HG03060 (cell line): ENCODE data around the gene SEMA4F.
"Not testable (repeated sequence)": the region's sequence is repeated elsewhere in the genome, so short reads cannot be mapped to it uniquely, and the experiment has no call there.

Experiments
- ATAC-seq: cut with Tn5 transposase; IDR thresholded peaks from one replicate; pipeline ENCODE4 v1.9.1; 2021; ENCODE audit warnings: low read depth, moderate number of reproducible peaks; ENCODE audit not compliant: unreplicated experiment

SEMA4F gene, protein sequence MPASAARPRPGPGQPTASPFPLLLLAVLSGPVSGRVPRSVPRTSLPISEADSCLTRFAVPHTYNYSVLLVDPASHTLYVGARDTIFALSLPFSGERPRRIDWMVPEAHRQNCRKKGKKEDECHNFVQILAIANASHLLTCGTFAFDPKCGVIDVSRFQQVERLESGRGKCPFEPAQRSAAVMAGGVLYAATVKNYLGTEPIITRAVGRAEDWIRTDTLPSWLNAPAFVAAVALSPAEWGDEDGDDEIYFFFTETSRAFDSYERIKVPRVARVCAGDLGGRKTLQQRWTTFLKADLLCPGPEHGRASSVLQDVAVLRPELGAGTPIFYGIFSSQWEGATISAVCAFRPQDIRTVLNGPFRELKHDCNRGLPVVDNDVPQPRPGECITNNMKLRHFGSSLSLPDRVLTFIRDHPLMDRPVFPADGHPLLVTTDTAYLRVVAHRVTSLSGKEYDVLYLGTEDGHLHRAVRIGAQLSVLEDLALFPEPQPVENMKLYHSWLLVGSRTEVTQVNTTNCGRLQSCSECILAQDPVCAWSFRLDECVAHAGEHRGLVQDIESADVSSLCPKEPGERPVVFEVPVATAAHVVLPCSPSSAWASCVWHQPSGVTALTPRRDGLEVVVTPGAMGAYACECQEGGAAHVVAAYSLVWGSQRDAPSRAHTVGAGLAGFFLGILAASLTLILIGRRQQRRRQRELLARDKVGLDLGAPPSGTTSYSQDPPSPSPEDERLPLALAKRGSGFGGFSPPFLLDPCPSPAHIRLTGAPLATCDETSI

GRCh38 chr2:74653985-74654882, at the start of gene SEMA4F:
SEMA4F (plus strand) TSS chr2:74654247; CDS start chr2:74654377, 130 bp downstream.
- ATAC-seq = peak; percentile 97

GRCh38 chr2:74606927-74607326, 47.1 kb upstream of the SEMA4F start:
- ATAC-seq = no peak

DNA sequence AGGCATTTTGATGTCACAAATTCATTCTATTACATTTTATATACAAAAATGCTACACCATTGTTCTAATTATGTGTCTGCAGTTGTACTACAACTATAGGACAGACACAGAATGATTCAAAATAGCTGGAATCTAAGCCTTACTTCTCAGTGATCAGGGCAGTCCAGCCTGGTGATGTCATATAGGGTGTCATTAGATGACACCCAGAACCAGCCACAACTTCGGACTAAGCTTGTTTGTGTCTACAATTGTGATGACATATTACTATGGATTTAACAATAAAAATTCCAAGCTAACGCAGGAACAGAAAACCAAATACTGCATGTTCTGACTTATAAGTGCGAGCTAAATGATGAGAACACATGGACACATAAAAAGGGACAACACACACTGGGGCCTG, 36.9 kb upstream of the SEMA4F start:
- no peak for ATAC-seq

- ATAC-seq = no peak
Observed at GRCh38 chr2:74618410-74619083, 35.5 kb upstream of the SEMA4F start.

DNA sequence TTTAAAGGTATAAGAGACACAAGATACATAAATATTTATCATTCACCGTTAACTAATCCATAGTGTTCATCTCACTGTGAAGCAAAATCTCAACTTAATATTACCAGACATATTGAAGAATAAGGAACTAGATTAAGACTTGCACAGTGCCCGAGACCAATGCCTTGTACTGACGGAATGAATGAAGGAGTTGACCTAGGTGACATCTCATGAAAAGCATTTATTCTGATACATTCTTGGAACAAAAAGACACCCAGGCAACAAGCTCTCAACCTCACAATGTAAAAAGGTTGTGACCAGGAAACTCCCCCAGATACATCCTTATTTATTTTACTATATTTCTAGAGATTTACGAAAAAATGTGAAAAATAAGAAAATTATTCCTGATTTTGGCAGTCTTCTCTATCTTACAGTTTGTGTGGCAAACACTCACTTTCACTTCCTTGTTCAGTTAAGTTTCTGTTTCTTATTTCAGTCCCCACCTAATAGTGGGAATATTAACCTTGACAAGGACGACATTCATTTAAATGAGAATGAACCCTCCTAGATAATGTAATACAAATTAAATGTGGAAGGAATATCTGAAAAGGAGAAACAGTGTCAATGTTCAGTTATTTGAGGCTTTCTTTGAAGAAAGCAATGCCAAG, 34.3 kb upstream of the SEMA4F start:
- no peak for ATAC-seq

DNA sequence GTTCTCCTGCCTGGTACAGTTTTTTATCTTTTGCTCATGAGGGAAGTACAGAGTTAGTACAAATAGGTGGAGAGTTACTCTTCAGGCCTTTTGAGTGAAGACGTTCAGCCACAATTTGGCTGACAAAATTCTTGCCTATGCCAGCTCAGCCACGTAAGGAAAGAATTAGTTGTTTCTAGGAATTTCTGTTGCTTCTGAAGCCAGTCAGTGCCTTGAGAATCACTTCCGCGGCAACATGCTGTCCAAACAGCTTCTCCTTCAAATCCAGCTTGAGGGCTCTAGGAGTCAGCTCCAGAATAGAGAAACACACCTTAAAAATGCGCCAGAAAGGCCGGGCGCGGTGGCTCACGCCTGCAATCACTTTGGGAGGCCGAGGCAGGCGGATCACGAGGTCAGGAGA, 33.4 kb upstream of the SEMA4F start:
- no peak for ATAC-seq

- ATAC-seq = no peak
Observed at GRCh38 chr2:74625658-74626425, 28.2 kb upstream of the SEMA4F start.

DNA sequence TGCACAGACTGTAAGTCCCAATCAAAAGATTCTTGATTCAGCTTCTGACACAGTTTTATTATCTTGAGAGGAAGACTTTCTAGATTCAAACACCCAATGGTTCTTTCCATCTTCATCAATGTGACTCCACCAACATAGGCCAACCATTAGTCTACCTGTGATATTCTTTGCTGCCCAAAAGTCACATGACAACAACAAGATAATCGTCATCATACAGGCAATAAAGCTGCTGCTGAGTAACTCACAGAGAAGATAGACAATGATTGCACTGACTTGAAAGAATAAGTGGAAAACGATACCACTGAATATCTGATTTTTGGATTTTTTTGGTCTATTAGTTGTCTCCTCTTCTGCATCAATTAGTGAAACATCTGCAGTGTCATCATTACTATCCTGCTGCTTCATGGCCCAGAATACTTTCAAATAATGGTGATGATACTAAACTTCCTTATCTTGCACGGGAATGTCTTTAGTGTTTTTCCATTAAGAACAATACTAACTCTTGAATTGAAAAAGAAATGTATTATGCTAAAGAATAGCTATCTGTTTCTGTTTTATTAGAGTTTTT, 25.4 kb upstream of the SEMA4F start:
- ATAC-seq = no peak

DNA sequence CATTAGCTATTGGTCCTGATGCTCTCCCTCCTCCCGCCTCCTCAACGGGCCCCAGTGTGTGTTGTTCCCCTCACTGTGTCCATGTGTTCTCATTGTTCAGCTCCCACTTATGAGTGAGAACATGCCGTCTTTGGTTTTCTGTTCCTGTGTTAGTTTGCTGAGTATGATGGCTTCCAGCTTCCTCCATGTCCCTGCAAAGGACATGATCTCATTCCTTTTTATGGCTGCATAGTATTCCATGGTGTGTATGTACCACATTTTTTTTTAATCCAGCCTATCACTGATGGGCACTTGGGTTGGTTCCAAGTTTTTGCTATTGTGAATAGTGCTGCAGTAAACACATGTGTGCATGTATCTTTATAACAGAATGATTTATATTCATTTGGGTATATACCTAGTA, 23.6 kb upstream of the SEMA4F start:
- not testable (repeated sequence) for ATAC-seq

GRCh38 chr2:74632209-74632938, 21.7 kb upstream of the SEMA4F start:
- no peak for ATAC-seq

DNA sequence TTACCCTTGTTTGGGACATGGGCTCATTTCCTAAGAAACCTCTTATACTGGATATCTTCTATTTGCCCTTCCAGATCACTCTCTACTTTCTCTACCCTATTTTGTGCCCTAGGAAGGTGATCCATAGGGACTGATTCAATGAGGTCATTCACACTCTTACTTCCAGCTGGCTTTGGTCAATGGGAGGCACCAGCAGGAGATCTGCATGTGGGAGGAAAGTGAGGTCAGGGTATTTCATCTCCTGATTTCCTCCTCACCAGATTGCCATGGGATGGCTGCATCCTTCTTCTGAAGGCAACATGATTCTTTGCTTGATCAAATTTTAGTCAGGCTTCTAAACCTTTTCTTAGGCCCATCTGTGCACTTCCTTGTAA, 21.1 kb upstream of the SEMA4F start:
- ATAC-seq = no peak

DNA sequence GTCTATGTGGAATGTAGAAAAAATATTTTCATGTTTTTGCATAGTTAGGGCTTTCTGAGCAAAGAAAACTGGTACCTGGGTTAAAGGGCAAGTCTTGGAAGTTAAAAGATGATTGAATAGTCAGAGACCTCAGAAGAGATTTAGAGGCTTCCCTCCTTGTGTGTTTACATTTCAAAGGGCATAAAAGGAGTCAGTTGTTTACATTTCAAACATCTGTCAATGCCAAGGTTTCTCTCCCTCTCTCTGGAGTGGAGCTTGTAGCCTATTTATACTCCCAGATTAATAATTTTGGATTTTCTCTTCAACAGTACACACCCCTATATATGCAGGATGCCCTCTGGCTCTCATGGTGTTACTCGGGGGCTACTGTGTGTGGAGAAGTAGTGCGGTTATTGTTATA, 14.5 kb upstream of the SEMA4F start:
- no peak for ATAC-seq

- ATAC-seq = no peak
Observed at GRCh38 chr2:74645344-74645743, 8.7 kb upstream of the SEMA4F start.

DNA sequence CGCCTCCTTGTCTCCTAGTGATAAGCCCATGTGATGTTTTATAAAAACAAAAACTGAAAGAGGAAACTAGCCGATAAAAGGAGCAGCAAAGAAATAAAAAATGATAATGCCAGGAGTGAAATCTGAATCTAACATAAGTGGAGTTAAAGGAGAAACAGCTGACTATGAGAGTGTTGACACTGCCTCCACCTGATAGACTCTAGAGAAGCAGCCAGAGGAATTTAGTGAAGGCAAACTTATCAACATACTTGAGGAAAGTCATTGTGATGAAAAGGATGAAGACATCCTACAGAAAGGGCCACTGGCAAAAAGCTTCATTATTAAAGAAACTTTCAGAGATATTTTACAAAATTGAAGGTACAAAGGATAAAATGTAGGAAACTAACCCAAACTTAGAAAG, 7.8 kb upstream of the SEMA4F start:
- no peak for ATAC-seq

- ATAC-seq = no peak
Observed at GRCh38 chr2:74646834-74647482, 7.1 kb upstream of the SEMA4F start.

DNA sequence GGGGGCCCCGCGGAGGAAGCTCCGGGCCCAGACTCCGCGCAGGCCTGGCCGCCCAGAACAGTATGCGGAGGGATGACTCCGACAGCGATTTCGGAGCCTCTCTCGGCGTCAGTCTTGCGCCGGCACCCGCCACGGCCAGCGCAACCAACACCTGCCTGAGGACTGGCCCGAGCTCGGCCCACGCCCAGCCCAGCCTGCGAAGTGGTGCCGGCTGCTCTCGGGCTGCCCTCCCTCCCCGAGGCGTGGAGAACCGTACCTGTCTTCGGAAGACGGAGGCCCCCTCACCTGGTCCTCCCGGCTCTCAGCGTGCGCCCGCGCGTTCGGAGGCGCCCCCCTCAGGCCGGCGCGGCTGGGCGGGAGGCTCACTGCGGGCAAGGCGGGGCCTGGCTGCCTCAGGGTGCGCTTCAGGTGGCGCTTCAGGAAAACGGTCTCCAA, 6.0 kb upstream of the SEMA4F start, which contains the start of gene M1AP:
TSS of gene M1AP (minus strand) at position 322 of the 435 bp plus-strand sequence. CDS start 8,055 bp downstream, outside the sequence.
- ATAC-seq = no peak

- no peak for ATAC-seq
Observed at GRCh38 chr2:74653589-74653984, 460 bp upstream of the SEMA4F start.
